Measurements from ENCODE around the gene UBFD1. TPM values are rescaled to one million over a fixed set of nuclear protein-coding genes. Genes with fewer than 3 reads are reported as not detected.

The UBFD1 gene
- polyA plus RNA-seq, 3 donors: 8.0 to 8.9 (median 8.0) TPM

GRCh38 chr16:23524886-23525285, 32.6 kb upstream of the UBFD1 start:
- Mint-ChIP-seq H3K27ac (peak overlapping the region in 4 of 7 donors; percentile 12 to 54 (median 33)), H3K4me1 (peaks cover 61% of the 10 kb centered on the region), H3K36me3 (peaks cover 30 to 31% of the 10 kb centered on the region in 2 donors), H3K4me3 (no peak overlapping the region), H3K27me3 (ENCODE audit: low read depth in 3 of 3) (no peaks in the 10 kb centered on the region), H3K9me3 (no peaks in the 10 kb centered on the region)
- Histone ChIP-seq H4K20me1 (ENCODE audit: insufficient read depth, low read length) (no peaks in the 10 kb centered on the region), H3K4me2 (replicated peaks; ENCODE audit: extremely low read depth, low read length, poor library complexity, severe bottlenecking) (no peak overlapping the region), H3K9ac (ENCODE audit: insufficient read depth, low read length, poor library complexity, severe bottlenecking) (no peak overlapping the region), H3K4me1 (ENCODE audit: control insufficient read depth in 1 of 2, insufficient read depth in 2 of 2, low read length in 2 of 2) (peaks cover 59 to 61% of the 10 kb centered on the region in 2 donors), H2AFZ (ENCODE audit: insufficient read depth, low read depth, low read length, poor library complexity, severe bottlenecking) (no peak overlapping the region), H3K27me3 (ENCODE audit: control insufficient read depth in 2 of 2, insufficient read depth in 2 of 2, low read length in 2 of 2) (no peaks in the 10 kb centered on the region), H3K27ac (ENCODE audit: low read depth in 1 of 2, low read length in 2 of 2) (no peak overlapping the region), H3K79me2 (ENCODE audit: insufficient read depth, low read length) (peaks cover under 1% of the 10 kb centered on the region), H3K36me3 (replicated peaks in 1 of 2; ENCODE audit: control insufficient read depth in 1 of 2, insufficient read depth in 2 of 2, low read length in 2 of 2) (peaks cover 3 to 21% of the 10 kb centered on the region in 2 donors), H3K4me3 (replicated peaks in 1 of 3; ENCODE audit: low read depth in 2 of 3, low read length in 3 of 3) (no peak overlapping the region), H3K9me3 (replicated peaks in 1 of 2; ENCODE audit: control insufficient read depth in 1 of 2, insufficient read depth in 1 of 2, low read length in 2 of 2) (no peaks in the 10 kb centered on the region)
- no peak for DNase-seq
- no peak for TF ChIP-seq CTCF (IDR thresholded peaks at IDR 0.05)
- intact Hi-C loops (cut with micrococcal nuclease): no loop called here
- 90% methylated on average over 2 of the region's 3 CpGs for WGBS (ENCODE audit: insufficient coverage)

GRCh38 chr16:23527961-23528643, 29.4 kb upstream of the UBFD1 start:
- Histone ChIP-seq H3K79me2 (ENCODE audit: insufficient read depth, low read length) (no peaks in the 10 kb centered on the region), H3K4me1 (ENCODE audit: control insufficient read depth in 1 of 2, insufficient read depth in 2 of 2, low read length in 2 of 2) (peaks cover 35 to 39% of the 10 kb centered on the region in 2 donors), H3K9ac (ENCODE audit: insufficient read depth, low read length, poor library complexity, severe bottlenecking) (peak overlapping the region; percentile 36), H3K27ac (ENCODE audit: low read depth in 1 of 2, low read length in 2 of 2) (peak overlapping the region; percentile 54 to 70), H3K9me3 (replicated peaks in 1 of 2; ENCODE audit: control insufficient read depth in 1 of 2, insufficient read depth in 1 of 2, low read length in 2 of 2) (no peaks in the 10 kb centered on the region), H3K4me3 (replicated peaks in 1 of 3; ENCODE audit: low read depth in 2 of 3, low read length in 3 of 3) (no peak overlapping the region), H3K4me2 (replicated peaks; ENCODE audit: extremely low read depth, low read length, poor library complexity, severe bottlenecking) (peak overlapping the region; percentile 39), H4K20me1 (ENCODE audit: insufficient read depth, low read length) (no peaks in the 10 kb centered on the region), H3K36me3 (replicated peaks in 1 of 2; ENCODE audit: control insufficient read depth in 1 of 2, insufficient read depth in 2 of 2, low read length in 2 of 2) (peaks cover 9 to 42% of the 10 kb centered on the region in 2 donors), H2AFZ (ENCODE audit: insufficient read depth, low read depth, low read length, poor library complexity, severe bottlenecking) (peak overlapping the region; percentile 60), H3K27me3 (ENCODE audit: control insufficient read depth in 2 of 2, insufficient read depth in 2 of 2, low read length in 2 of 2) (no peaks in the 10 kb centered on the region)
- H3K27me3 Mint-ChIP-seq (ENCODE audit: low read depth in 3 of 3): no peaks in the 10 kb centered on the region
- intact Hi-C loops (cut with micrococcal nuclease): no loop called here
- H3K36me3 Mint-ChIP-seq: peaks cover 26 to 44% of the 10 kb centered on the region in 2 donors
- TF ChIP-seq CTCF (IDR thresholded peaks at IDR 0.05): no peak
- no peak for DNase-seq
- 88% methylated on average over 2 of the region's 11 CpGs for WGBS (ENCODE audit: insufficient coverage)
- H3K4me3 Mint-ChIP-seq: peak overlapping the region in 1 of 2 donors; percentile 59
- H3K4me1 Mint-ChIP-seq: peaks cover 42% of the 10 kb centered on the region
- H3K9me3 Mint-ChIP-seq: no peaks in the 10 kb centered on the region
- H3K27ac Mint-ChIP-seq: peak overlapping the region; percentile 82 to 90 (median 85)
